ENCODE data around the gene RBM7. TPM values are rescaled to one million over a fixed set of nuclear protein-coding genes. Genes with fewer than 3 reads are reported as not detected.
A peak's percentile ranks its signal among the peaks of the same experiment; 100 is the strongest.

RBM7 gene
- total RNA-seq, 2 experiments from 2014 or later = 44.0 to 45.4 TPM

DNA sequence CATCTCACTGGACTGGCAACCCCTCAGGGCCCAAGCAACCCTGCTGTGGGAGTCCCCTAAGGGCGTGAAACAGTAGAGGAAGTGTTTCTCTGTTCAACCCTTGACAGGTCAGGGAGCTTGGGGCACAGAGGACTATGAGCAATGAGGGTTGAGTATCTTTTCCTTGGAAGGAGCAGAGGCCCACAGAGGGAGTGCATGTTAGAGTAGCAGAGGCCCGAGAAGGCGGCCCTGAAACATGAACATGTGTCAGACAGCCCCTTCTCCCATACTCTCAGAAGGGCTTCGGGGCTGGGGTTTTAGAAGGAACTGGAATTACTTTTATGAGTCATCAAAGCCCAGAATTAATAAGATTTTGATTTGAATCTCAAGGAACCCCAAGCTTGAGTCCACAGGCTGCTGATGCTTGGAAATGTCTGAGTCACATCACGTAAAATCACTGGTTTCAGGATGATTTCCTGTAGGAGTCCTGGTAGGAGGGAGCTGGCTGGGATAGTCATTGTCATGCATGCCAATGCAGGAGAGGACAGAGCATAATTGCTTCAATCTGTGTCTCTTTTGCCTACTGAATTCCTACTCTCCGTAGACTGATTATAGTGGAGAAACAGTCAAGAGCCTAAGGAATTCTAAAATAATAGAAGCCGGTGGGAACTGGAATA, 22.7 kb upstream of the RBM7 start:
- ChIA-PET POLR2A (no interaction called here), CTCF (interaction anchor here (1.5 kb wide), 1 partner anchor 61 kb away, joined by 3 read pairs; the partner anchor contains the start of gene REXO2)
- DNase-seq = no peak
- Mint-ChIP-seq H3K36me3 (no peaks in the 10 kb centered on the region), H3K27ac (no peak overlapping the region), H3K4me1 (ENCODE audit: low read depth) (no peaks in the 10 kb centered on the region), H3K4me3 (no peak overlapping the region), H3K27me3 (peaks cover 7% of the 10 kb centered on the region), H3K9me3 (peaks cover 4% of the 10 kb centered on the region)
- intact Hi-C loops (cut with micrococcal nuclease) = no loop called here

DNA sequence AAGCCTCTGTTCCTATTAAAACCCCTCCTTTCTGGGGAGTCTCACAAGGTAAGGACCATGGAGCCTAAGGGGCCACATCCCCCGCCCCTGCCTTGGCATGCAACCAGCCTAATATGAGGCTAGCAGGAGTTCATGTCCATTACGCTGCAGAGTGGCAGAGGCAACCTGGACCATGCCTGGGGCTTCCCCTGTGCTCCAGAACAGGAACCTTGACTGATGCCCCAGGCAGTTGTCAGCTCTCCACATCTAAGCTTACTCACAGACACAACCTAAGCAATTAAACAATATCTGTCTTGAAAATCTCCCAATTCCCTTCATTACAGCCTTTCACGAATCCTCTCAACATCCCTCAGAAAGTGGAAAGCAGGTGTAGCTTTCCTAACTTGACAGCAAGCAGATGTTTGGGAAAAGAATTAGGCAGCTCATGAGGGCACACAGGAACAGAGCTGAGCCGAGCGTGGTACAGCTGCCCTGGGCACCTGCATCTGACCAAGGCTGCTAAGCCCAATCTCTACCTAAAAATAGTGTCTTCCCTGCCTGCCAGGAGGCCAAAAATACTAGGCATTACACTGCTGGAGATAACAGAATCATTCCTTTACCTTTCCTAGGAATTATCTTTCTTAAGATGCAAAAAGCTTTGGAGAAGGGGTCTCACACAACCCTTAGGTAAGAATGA, 20.9 kb upstream of the RBM7 start:
- CTCF ChIA-PET = interaction anchor here (1.5 kb wide), 1 partner anchor 60 kb away, joined by 3 read pairs; the partner anchor contains the start of gene REXO2
- peaks cover 4% of the 10 kb centered on the region for H3K9me3 Mint-ChIP-seq
- no peak overlapping the region for H3K4me3 Mint-ChIP-seq
- H3K36me3 Mint-ChIP-seq = no peaks in the 10 kb centered on the region
- no peak for DNase-seq
- no peaks in the 10 kb centered on the region for H3K4me1 Mint-ChIP-seq (ENCODE audit: low read depth)
- H3K27ac Mint-ChIP-seq = no peak overlapping the region
- intact Hi-C loops (cut with micrococcal nuclease) = no loop called here
- POLR2A ChIA-PET = no interaction called here
- H3K27me3 Mint-ChIP-seq = peaks cover 9% of the 10 kb centered on the region

DNA sequence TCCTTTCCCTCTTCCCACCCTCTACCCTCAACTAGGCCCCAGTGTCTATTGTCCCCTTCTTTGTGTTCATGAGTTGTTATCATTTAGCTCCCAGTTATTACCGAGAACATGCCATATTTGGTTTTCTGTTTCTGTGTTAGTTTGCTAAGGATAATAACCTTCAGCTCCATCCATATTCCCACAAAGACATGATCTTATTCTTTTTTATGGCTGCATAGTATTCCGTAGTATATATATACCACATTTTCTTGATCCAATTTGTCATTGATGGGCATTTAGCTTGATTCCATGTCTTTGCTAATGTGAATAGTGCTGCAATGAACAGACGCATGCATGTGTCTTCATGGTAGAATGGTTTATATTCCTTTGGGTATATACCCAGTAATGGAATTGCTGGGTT, 18.0 kb upstream of the RBM7 start:
- Mint-ChIP-seq H3K27ac (no peak overlapping the region), H3K27me3 (peaks cover 6% of the 10 kb centered on the region), H3K9me3 (peaks cover 4% of the 10 kb centered on the region), H3K4me1 (ENCODE audit: low read depth) (no peaks in the 10 kb centered on the region), H3K4me3 (no peak overlapping the region), H3K36me3 (no peaks in the 10 kb centered on the region)
- ChIA-PET CTCF (interaction anchor here (1.5 kb wide), 1 partner anchor 42 kb away, joined by 3 read pairs; no protein-coding TSS in a partner anchor), POLR2A (no interaction called here)
- intact Hi-C loops (cut with micrococcal nuclease) = no loop called here
- DNase-seq = no peak

DNA sequence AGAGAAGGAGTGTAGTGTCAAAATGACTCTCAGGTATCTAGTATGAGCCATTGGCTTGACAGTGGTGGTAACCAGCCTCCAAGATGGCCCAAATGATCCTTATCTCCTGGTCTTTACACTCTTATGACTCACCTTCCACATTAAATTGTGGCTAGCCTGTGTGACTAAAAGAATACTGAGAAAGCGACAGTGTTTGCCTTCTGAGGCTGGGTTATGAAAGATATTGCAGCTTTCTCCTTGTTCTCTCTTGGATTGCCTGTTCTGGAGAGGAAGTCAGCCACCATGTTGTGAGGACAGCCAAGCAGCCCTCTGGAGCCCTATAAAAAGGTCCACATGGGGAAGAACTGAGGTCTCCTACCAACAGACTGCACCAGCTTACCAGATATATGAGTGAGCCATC, 16.0 kb upstream of the RBM7 start:
- peaks cover 3% of the 10 kb centered on the region for H3K27me3 Mint-ChIP-seq

DNA sequence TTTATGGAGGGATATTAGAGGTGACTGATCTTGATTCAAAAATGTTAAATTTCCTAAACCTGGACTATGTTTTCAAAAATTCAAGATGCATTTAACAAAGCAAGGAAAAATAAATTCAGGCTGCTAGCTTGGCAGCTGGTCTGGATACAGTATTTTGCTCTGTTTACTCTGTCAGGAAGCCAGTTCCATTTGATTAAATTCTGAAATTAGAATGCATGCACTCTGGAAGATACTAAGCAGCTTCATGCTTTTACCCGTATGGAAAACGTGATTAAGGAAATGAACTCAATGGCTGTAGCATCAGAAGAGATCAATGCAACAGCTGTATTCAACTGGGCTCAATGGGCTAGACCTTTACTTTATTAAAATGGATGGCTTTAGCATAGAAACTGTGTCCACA, 14.3 kb upstream of the RBM7 start:
- Mint-ChIP-seq H3K4me1 (ENCODE audit: low read depth) (no peaks in the 10 kb centered on the region), H3K27me3 (peaks cover 3% of the 10 kb centered on the region), H3K9me3 (peaks cover 4% of the 10 kb centered on the region), H3K36me3 (no peaks in the 10 kb centered on the region), H3K27ac (no peak overlapping the region), H3K4me3 (no peak overlapping the region)
- intact Hi-C loops (cut with micrococcal nuclease) = no loop called here
- ChIA-PET CTCF (interaction anchor here (1.2 kb wide), 1 partner anchor 171 kb away, joined by 4 read pairs; no protein-coding TSS in a partner anchor), POLR2A (no interaction called here)
- no peak for DNase-seq

More for the DNA sequence above, 16.0 kb upstream of the RBM7 start:
- POLR2A ChIA-PET = no interaction called here
- intact Hi-C loops (cut with micrococcal nuclease) = no loop called here
- Mint-ChIP-seq H3K4me1 (ENCODE audit: low read depth) (no peaks in the 10 kb centered on the region), H3K36me3 (no peaks in the 10 kb centered on the region), H3K9me3 (peaks cover 4% of the 10 kb centered on the region), H3K27ac (no peak overlapping the region), H3K4me3 (no peak overlapping the region)
- CTCF ChIA-PET = no interaction called here
- no peak for DNase-seq

DNA sequence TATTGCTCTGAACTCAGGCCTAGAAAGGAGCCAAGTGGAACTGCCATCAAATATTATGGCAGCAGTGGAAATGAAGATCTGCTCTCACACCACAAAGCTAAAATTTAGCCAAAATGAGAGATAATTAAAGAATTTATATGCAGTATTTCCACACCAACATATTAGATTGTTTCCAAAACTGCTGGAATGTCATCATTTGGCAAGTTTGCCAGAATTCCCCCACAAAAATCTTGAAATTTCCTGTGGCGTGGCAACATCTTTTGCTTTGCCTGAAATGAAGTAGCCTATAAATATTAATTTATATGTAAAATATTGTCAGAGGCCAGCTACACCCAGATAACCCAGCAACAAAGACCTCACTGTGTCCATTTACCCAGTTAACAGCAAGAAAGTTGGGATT, 13.9 kb upstream of the RBM7 start:
- intact Hi-C loops (cut with micrococcal nuclease) = no loop called here
- POLR2A ChIA-PET = no interaction called here
- H3K4me1 Mint-ChIP-seq (ENCODE audit: low read depth) = no peaks in the 10 kb centered on the region

DNA sequence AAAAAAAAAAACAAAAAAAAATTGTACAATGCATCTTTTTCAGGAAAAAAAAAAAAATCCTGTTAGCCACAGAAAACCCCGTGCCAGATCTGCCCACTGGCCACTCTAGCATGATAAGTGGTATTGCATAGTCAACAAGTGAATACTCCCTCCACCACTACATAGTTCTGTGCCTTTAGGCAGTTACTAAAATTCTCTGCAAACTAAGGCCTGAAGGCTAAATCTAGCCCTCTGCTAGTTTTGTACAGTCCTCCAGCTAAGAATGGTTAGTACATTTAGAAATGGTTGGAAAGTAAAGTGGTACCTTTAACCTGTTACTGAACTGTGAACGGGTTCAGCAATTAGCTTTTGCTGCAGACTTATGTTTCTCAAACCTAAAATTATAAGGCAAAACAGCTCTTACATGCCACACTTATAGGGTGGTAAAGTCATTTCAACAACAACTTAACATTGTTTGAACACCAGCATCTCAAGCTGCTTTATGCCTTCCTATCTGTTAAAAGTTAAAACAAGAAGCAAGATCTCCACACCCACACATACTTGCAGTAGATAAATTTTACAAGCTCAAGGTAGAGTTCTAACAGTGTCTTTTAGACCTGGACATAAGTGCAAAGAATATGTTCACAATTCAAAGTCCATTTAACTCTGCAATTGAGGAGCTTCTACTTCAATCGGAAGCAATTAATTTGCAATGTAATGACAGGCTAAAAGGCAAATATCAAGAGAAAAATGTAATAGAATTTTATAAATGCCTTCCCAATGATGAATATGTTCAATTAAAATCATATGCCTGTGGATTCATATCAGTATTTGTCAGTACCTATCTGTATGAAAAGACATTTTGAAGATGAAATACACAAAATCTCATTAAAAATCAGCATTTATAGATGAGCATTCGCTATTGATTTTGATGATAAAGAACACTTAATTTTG, 7.5 kb upstream of the RBM7 start:
- Mint-ChIP-seq H3K27me3 (no peaks in the 10 kb centered on the region), H3K27ac (no peak overlapping the region), H3K4me3 (no peak overlapping the region), H3K4me1 (ENCODE audit: low read depth) (peaks cover 6% of the 10 kb centered on the region), H3K36me3 (no peaks in the 10 kb centered on the region), H3K9me3 (no peaks in the 10 kb centered on the region)
- DNase-seq = no peak
- ChIA-PET POLR2A (no interaction called here), CTCF (no interaction called here)
- intact Hi-C loops (cut with micrococcal nuclease) = no loop called here

More for the DNA sequence above, 13.9 kb upstream of the RBM7 start:
- Mint-ChIP-seq H3K27me3 (peaks cover 3% of the 10 kb centered on the region), H3K36me3 (no peaks in the 10 kb centered on the region), H3K9me3 (peaks cover 4% of the 10 kb centered on the region), H3K27ac (no peak overlapping the region), H3K4me3 (no peak overlapping the region)
- DNase-seq = no peak
- CTCF ChIA-PET = no interaction called here

DNA sequence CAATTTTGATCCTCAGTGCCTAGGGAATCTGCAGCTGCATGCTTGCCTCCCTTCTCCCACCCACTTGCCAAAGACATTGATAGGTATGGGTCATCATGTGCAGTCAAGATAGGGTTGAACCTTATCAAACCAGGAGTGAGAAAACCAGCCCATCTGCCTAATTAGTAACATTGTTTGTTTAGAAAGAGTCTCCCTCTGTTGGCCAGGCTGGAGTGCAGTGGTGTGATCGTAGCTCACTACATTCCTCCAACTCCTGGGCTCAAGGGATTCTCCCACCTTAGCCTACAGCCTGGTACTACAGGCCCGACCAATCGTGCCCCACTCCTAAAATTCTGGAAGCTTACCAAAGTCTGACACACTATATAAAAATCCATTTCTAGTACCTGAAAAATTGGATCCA, 4.7 kb upstream of the RBM7 start:
- H3K9me3 Mint-ChIP-seq = no peaks in the 10 kb centered on the region
- no peaks in the 10 kb centered on the region for H3K27me3 Mint-ChIP-seq
- H3K36me3 Mint-ChIP-seq = peaks cover 5% of the 10 kb centered on the region
- ChIA-PET POLR2A (no interaction called here), CTCF (no interaction called here)
- intact Hi-C loops (cut with micrococcal nuclease) = no loop called here
- H3K4me3 Mint-ChIP-seq = no peak overlapping the region
- peaks cover 20% of the 10 kb centered on the region for H3K4me1 Mint-ChIP-seq (ENCODE audit: low read depth)
- H3K27ac Mint-ChIP-seq = no peak overlapping the region
- DNase-seq = no peak

DNA sequence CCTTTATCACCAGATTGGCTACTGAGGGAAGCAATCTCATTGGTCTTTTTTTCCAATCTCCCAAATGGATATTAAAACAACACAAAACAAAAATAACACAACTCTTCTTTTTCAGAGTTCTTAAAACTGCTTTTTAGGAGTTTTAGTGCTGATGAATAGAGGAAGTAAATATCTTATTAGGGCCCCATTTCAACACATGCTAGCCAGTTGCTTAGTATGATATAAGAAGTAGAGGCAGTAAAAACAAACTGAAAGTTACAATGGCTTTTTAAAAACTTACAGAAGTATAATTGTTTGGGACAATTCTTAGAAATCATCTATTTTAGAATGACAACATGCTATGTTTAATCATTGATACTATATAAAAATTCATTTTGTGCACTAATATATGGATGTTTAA, 3.5 kb upstream of the RBM7 start:
- ChIA-PET POLR2A (no interaction called here), CTCF (no interaction called here)
- H3K9me3 Mint-ChIP-seq = no peaks in the 10 kb centered on the region
- no peaks in the 10 kb centered on the region for H3K27me3 Mint-ChIP-seq
- intact Hi-C loops (cut with micrococcal nuclease) = no loop called here
- no peak overlapping the region for H3K27ac Mint-ChIP-seq
- H3K4me1 Mint-ChIP-seq (ENCODE audit: low read depth) = peaks cover 21% of the 10 kb centered on the region
- H3K4me3 Mint-ChIP-seq = no peak overlapping the region
- no peak for DNase-seq
- peaks cover 10% of the 10 kb centered on the region for H3K36me3 Mint-ChIP-seq

DNA sequence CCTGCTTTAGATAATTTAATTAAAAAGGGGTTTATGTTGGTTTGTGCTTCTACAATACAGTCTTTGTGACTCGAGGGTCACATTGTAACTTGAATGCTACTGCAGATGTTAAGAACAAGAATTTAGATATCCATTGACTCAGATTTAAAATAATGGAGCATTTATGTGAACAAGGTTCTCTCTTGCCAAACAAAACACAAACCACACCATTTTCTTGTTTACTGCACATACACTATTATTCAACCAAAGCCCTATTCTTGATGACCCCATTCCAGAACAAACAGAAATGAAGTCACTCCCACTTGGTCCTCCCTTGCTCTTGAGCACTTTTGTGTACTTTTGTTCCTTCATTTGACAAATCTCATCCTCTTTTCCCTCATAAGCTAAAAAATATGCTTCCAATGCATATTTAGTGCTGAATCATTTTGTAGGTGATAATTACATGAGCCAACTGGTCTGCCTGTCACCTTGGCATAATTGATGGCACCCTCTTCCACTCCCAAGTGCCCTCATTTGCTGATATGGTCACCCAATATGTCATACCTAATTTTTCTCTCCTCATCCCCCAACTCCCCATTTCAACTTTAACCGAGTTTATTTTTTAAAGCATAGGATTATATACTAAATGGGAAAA, 3.0 kb upstream of the RBM7 start:
- Mint-ChIP-seq H3K9me3 (no peaks in the 10 kb centered on the region), H3K4me1 (ENCODE audit: low read depth) (peaks cover 24% of the 10 kb centered on the region), H3K4me3 (no peak overlapping the region), H3K27me3 (no peaks in the 10 kb centered on the region), H3K36me3 (peaks cover 12% of the 10 kb centered on the region), H3K27ac (no peak overlapping the region)
- DNase-seq = no peak
- ChIA-PET POLR2A (no interaction called here), CTCF (interaction anchor here (0.9 kb wide), 1 partner anchor 50 kb away, joined by 3 read pairs; no protein-coding TSS in a partner anchor)
- intact Hi-C loops (cut with micrococcal nuclease) = no loop called here

DNA sequence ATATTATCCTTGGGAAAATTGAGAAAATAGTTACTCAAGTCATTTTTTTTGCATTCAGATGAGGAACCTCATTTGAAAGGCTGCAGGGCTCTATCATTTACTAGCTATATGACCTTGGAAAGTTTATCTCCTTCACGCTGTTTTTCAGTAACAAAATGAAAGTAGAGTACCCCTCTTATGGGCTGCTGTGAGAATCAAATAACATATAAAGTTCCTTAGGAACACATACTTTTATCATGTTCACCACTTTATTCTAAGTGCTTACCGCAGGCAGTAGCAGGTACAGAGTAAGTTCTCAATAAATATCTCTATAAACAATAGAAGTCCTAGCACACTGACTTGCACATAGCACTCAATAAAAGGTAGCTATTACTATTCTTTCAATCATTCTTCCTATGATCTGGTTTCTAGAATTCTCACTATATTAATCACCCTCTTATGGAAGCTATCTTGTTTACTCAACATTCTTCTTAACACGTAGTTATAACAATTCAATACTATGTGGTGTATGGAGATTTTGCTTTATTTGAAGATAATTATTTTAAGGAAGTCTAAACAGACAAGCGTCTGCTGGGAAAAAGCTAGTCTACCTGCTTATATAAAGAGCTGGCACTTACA, 2.1 kb upstream of the RBM7 start:
- DNase-seq = no peak
- CTCF ChIA-PET = interaction anchor here (0.8 to 0.9 kb wide), 2 partner anchors 41 to 51 kb away, joined by 3 read pairs; partner anchors contain the start of gene REXO2
- H3K27me3 Mint-ChIP-seq = no peaks in the 10 kb centered on the region
- intact Hi-C loops (cut with micrococcal nuclease) = no loop called here
- POLR2A ChIA-PET = no interaction called here
- peaks cover 12% of the 10 kb centered on the region for H3K36me3 Mint-ChIP-seq
- H3K4me3 Mint-ChIP-seq = peak overlapping the region; percentile 97
- peaks cover 31% of the 10 kb centered on the region for H3K4me1 Mint-ChIP-seq (ENCODE audit: low read depth)
- no peak overlapping the region for H3K27ac Mint-ChIP-seq
- H3K9me3 Mint-ChIP-seq = no peaks in the 10 kb centered on the region

Measured in activated CD4-positive, alpha-beta memory T cell treated with anti-CD3 and anti-CD28 coated beads for 36 hours (primary cell).